Esophagus squamous epithelium (tissue), 4 donors: ENCODE results near the gene SPON1.

ENCODE experiments used
- CTCF ChIP-seq, 6 experiments: fragments of 450-650 bp in 4 of 6; fragments of 200-600 bp in 2 of 6; sonication (generic) in 2 of 6; IDR thresholded peaks; one replicate each; pipeline ENCODE4 v1.5.1; 2016 to 2019; ENCODE audit warnings: antibody characterized with exemption in 6 of 6, mild to moderate bottlenecking in 4 of 6, moderate library complexity in 4 of 6
- POLR2A ChIP-seq, 4 donors: fragments of 450-650 bp; IDR thresholded peaks; one replicate each; pipeline ENCODE4 v1.6.1; 2017; ENCODE audit warnings: antibody characterized with exemption in 4 of 4, mild to moderate bottlenecking in 4 of 4, moderate library complexity in 3 of 4

GRCh38 chr11:13917264-13917663, 45.3 kb upstream of the SPON1 start:
- TF ChIP-seq CTCF (IDR thresholded peaks at IDR 0.05): no peak
- no peak for TF ChIP-seq POLR2A (IDR thresholded peaks at IDR 0.05)
